ENCODE results near the gene MPND.

Gene MPND

GRCh38 chr19:4409123-4409933 lies 66.0 kb downstream of the MPND start:
- DNase-seq: no peak
